WTC11 (cell line): ENCODE data around the gene ASIC3.

Source experiments
- ETV6 ChIP-seq: sonication (generic); formaldehyde crosslinking; IDR thresholded peaks from 2 replicates; pipeline ENCODE4 v1.8.1; 2022; ENCODE audit warnings: mild to moderate bottlenecking, missing genetic modification reagents
- FOXP1 ChIP-seq: sonication (generic); formaldehyde crosslinking; IDR thresholded peaks from 2 replicates; pipeline ENCODE4 v1.8.0; 2022; ENCODE audit warnings: missing genetic modification reagents, mild to moderate bottlenecking, moderate library complexity, borderline replicate concordance
- NFATC4 ChIP-seq: fragments of 250-450 bp; sonication (Bioruptor Pico); IDR thresholded peaks from 2 replicates; pipeline ENCODE4 v1.9.0; 2021; ENCODE audit warnings: mild to moderate bottlenecking
- NFYB ChIP-seq: sonication (generic); formaldehyde crosslinking; conservative IDR thresholded peaks from 2 replicates; pipeline ENCODE4 v1.8.0; 2022; ENCODE audit warnings: low read depth, missing genetic modification reagents
- NR2C2 ChIP-seq: sonication (generic); formaldehyde crosslinking; IDR thresholded peaks from 2 replicates; pipeline ENCODE4 v1.8.0; 2022; ENCODE audit warnings: mild to moderate bottlenecking, missing genetic modification reagents
- TCF7 ChIP-seq: sonication (generic); formaldehyde crosslinking; IDR thresholded peaks from 2 replicates; pipeline ENCODE4 v1.8.0; 2022; ENCODE audit warnings: mild to moderate bottlenecking, low read depth, missing genetic modification reagents, moderate library complexity
- TF ChIP-seq, protein P1 (sequence below): fragments of 200-600 bp; IDR thresholded peaks from 2 replicates; pipeline ENCODE4 v1.8.0; 2022; ENCODE audit warnings: antibody characterized with exemption

DNA sequence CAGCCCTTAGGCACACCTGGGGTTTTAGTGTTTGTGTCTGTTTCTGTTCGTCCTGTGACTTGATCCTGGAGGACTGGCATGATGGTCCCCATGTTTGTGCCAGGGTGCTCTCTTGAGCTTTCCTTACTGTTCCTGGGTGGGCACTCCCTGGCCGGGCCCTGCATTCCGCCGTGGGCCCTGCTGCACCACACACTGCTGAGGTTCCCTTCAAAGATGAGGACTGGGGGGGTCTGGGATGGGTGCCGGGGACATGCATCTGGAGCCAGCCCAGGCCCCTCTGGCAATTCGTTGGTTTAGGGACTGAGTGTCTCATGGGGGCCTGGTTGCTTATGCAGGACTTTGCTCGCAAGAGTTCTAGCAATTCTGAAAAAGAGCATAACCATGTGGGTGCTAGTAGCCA is 42.7 kb downstream of the ASIC3 start:
- TF ChIP-seq, protein P1, sequence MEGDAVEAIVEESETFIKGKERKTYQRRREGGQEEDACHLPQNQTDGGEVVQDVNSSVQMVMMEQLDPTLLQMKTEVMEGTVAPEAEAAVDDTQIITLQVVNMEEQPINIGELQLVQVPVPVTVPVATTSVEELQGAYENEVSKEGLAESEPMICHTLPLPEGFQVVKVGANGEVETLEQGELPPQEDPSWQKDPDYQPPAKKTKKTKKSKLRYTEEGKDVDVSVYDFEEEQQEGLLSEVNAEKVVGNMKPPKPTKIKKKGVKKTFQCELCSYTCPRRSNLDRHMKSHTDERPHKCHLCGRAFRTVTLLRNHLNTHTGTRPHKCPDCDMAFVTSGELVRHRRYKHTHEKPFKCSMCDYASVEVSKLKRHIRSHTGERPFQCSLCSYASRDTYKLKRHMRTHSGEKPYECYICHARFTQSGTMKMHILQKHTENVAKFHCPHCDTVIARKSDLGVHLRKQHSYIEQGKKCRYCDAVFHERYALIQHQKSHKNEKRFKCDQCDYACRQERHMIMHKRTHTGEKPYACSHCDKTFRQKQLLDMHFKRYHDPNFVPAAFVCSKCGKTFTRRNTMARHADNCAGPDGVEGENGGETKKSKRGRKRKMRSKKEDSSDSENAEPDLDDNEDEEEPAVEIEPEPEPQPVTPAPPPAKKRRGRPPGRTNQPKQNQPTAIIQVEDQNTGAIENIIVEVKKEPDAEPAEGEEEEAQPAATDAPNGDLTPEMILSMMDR: no peak
- TF ChIP-seq NR2C2 (no peak), NFYB (CRISPR knock-in tag) (no peak), NFATC4 (CRISPR knock-in tag) (no peak), FOXP1 (CRISPR knock-in tag) (no peak), TCF7 (CRISPR knock-in tag) (no peak), ETV6 (CRISPR knock-in tag) (no peak)
